GM18526 (cell line): ENCODE data around the gene TAS2R42.

Source experiments
- POLR2A ChIP-seq: IDR thresholded peaks from 3 replicates; pipeline ENCODE4 v1.6.1; 2011; ENCODE audit not compliant: insufficient read length; ENCODE audit errors: extremely low read depth

The TAS2R42 gene

DNA sequence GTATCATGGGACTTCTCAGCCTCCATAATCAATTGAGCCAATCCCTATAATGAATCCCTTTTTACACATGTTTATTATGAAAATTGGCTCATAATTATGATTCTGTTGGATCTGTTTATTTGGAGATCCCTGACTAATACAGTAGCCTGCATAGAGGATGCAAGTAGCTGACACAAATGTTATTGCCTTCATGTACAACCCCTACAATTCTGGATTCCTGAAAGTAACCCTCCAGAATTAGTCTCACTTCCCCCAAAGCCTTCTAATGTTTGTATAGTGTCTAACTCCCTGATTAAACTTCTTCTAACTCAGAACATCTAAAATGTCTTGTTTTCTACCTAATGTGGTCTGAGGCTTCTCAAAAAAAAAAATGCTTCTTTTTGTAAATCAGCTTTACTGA is 22.4 kb downstream of the TAS2R42 start:
- no peak for TF ChIP-seq POLR2A

- no peak for TF ChIP-seq POLR2A
Observed at GRCh38 chr12:11162502-11162901, 24.2 kb downstream of the TAS2R42 start.

DNA sequence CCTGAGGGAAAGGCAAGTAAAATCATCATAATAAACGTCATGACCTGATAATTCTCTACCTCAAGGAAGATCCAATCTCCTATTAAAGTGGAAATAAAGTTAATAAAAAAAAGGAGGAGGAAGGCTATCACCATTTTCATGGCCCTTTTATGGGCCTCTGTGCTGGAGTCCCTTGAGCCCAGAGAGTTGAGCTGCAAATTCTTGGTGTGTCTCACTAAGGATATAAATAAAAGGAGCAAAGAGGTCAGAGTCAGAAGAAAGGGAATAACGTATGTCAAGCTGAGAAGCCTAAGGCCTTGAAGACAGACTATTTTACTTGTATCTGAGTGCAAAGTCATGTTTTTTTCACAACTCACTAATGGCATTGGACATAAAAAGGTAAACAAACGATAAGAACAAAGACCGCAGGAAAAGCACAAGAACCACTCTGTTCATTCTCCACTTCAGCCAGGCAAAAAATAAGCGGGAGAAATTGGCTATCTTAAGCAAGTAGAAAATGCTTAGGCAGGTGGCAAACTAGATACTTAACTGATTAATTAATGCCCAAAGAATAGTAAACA is 27.8 kb downstream of the TAS2R42 start:
- no peak for TF ChIP-seq POLR2A

DNA sequence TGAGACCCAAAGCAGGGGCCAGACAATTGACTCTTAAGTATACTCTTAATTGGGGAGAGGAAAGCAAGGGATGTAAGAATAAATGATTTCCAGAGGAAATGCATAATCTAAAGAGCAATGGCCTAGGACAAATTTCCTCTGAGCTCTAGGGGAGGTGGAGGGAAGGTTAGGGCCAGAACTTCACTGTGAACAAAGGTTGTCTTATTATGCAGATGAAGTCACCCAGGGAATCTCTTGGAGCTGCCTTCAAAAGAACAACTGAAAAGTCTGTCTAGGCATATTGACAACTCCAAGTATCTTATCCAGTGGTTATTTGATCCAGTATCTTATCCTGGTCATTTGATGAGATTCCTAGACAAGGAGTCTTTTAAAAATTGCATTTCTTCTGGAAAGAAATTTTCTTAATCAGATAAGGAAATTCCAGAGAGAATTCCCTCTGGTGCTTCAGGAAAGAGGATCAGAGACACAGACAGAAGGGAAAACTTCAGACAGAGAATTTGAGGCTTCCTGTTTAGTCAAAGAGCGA is 32.3 kb downstream of the TAS2R42 start:
- TF ChIP-seq POLR2A = no peak

- no peak for TF ChIP-seq POLR2A
Observed at GRCh38 chr12:11152725-11153124, 34.0 kb downstream of the TAS2R42 start.

DNA sequence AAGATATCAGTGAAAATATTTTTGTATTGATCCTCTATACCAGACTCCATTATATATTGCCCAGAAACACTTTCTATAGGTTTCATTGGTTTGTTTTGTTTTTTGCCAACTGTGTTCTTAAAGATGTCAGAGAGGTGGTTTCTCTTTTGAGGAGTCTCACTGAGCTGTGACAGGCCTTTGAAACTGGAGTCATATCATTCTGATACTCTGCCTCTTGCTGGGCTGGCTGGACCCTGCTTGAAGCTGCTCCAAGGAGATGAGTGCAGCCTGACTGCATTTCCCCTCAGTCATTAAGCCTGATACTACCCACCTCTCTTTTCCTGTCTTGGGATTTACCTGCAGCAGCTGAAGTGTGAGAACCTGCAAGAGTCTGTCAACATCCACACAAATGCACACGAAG is 35.9 kb downstream of the TAS2R42 start:
- no peak for TF ChIP-seq POLR2A

GRCh38 chr12:11147420-11147819 is 39.3 kb downstream of the TAS2R42 start:
- no peak for TF ChIP-seq POLR2A

DNA sequence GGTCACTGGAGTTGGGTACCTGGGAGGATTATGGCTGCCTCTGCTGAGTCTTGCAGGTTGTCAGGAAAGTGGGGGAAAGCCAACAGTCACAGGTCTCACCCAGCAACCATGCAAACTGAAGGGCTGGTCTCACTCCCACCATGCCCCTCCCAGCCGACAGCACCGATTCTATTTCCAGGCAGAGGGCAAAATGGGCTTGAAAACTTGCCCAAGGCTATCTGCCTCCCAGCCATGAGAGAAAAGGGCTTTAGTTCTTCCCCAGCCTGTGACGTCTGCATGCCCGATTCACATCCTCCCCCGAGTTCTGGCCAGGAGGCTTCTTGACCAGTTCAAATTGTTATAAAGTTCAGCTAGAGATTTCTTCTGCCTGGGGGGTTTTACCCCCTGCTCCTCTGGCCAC is 42.4 kb downstream of the TAS2R42 start:
- no peak for TF ChIP-seq POLR2A

- TF ChIP-seq POLR2A = no peak
Observed at GRCh38 chr12:11143352-11143751, 43.4 kb downstream of the TAS2R42 start.

DNA sequence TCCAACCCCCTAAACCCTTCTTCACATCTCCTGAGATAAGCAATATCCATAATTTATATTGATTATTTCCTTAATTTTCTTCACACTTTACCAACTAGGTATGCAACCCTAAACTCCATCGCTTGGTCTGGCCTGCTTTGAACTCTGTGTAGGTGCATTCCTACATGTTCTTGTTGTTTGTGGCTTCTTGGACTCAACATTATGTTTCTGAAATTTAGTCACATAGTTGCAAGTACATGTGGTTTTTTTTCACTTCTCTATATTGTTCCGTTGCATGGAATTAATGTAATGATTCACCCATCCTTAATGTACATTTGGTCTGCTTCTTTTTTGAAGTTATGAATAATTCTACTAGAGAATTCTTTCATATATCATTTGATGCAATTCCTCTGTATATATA is 50.7 kb downstream of the TAS2R42 start:
- no peak for TF ChIP-seq POLR2A
